NCI-H2171 treated with DMSO at 0.1 percent for 48 hours (cell line): Measurements from ENCODE around the gene CTXND1.

Experiments
- DNase-seq: peaks from one replicate; lab custom pipeline; 2025; lab: John Stamatoyannopoulos, UW

Gene CTXND1

GRCh38 chr15:80251428-80252120, 439 bp downstream of the CTXND1 start:
- DNase-seq: no peak

DNA sequence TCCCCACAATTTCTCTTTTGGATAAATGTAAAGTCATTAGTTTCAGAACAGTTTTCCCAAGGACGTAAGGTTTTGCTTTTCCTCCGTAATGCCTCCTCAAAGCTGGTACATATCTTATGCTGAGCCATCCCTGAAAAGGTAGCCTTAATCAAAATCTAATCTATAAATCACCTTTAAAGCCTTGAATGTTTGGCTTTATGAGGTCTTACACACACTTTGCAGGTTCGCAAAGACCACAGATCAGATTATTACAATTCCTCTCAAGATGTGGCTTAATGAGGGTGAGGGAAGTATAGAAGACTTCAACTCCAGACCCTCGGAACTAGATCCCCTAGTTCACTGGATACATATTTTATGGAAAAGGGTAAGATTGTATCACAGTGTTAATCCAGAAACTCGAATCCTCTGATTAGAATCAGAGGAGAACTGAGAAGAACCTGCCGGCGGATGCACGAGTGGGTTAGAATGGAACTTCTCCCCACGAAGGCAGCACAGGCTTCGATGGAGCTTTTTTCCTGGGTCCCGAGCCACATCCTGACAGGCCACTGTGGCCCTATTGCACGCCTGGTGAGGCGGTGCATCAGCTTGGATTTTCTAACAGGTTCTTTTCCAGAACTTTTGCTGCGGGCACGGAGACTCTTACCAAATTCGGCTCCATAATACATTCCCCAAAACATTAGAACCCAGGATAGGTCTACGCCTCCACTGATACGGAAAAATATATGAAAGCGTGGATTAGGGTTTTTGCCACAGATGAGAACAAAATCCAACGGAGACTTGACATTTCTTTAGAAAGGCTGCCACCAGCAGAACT, 1.2 kb downstream of the CTXND1 start:
- no peak for DNase-seq

DNA sequence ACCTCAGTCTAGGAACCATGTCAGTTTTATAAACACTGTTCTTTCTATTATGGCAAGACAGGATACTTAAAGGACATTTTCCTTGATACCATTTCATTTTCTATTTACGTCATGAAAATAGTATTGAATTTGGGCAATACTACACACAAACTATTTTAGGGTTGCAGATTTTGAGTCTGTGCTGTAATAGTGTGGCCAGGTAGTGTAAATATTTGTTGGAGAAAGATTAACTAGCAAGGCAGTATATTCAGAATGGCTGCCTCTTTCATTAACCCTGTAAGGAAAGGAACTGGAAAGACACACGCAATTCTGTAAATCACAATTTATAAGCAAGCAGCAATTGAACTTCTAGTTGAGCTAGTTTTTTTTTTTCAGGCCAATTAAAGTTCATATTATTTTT, 2.0 kb downstream of the CTXND1 start:
- no peak for DNase-seq

DNA sequence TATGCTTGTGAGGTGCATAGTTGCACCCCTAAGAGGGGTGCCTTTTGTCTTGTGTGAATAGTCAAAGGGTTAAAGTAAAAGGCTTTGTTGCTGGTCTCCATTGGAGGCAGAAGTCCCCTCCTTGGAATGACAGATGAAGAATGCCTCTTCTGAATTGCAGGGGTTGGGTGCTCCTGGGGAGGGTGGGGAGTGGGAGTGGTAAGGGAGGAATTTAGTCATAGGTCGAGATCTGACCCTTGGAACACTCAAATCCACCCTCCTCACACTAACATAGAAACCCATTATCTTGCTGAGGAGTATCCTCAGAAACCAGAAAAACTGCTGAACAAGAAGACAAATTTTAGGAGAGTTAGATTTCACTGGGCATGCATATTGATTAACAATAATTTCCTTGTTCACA, 4.7 kb downstream of the CTXND1 start:
- DNase-seq: no peak

GRCh38 chr15:80246425-80246894, 5.6 kb downstream of the CTXND1 start:
- no peak for DNase-seq

DNA sequence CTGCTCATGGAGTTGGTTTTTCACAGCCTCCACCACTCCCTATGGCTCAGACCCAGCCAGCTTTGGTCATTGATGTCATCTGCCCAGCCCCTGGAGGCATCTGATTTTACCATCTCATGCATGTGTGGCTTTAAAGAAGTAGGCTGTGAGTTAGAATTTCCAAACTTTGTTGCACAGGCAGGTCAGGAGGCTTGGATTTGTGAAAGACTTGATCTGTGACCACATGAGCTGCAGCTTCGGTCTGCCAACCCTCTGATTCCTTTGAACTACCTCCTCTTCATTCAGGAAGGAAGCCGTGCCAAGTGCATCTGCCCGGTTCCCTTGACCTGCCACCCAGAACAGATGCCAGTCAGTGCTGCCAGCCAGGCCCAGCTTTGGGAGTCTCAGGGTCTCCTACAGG, 9.2 kb downstream of the CTXND1 start:
- DNase-seq: no peak

- peak; percentile 13 for DNase-seq
These were observed 9.8 kb downstream of the CTXND1 start for GRCh38 chr15:80242132-80242769.

DNA sequence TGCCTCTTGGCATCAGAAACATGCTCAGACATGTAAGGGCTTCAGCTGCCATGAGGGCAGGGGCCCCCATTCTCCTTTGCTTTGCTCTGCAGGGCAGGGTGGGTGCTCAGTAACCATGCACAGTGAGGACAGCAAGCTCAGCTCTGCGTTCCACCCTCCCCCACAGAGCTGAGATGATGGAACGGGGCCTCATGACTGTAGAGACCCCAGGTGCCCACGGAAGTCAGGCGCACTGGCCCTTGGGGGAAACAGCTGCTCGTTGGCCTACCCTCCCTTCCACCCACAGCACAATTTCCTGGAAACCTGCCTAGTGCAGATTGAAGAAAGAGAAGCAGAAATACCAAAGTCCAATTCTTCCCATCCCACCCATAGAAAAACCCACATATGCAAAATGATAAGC, 10.5 kb downstream of the CTXND1 start:
- DNase-seq: peak; percentile 6

GRCh38 chr15:80240276-80240675, 11.7 kb downstream of the CTXND1 start:
- DNase-seq: no peak

DNA sequence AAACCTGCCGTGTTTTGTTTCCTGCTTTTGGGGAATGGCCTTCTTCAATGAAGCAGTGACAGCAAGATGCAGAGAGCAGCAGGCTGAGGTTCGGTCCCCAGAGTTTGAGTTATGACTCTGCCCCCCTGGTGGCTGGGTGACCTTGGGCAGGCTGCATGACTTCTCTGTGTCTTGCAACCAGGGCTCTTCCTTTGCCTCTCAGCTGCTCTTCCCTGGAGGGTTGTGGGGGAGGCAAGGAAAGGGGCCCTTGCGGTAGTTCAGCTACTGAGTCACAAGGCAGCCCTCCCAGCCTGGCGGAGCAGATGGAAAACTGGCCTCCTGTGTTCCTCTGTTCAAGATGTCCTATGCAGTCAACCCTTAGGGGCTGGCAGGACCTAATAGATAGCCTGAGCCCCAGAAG, 17.1 kb downstream of the CTXND1 start:
- peak; percentile 17 for DNase-seq

DNA sequence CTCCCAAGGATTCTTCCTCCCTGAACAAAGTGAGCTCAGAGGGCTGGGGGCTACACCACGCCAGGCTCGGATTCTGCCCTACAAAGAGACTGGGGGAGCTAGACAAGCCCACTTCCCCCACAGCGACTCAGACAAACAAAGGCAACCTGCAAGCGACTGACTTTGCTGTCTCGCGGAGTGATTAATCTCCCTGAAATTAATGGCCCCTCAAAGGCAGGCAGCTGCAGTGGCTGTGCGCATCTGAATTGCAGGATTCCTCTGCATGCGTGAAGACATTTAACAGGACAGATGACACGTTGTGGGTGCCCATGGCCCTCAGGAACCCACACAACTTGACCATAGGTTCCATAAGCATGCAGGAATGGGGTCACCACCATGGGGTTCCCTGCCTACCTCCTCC, 18.4 kb downstream of the CTXND1 start:
- no peak for DNase-seq

GRCh38 chr15:80231371-80231770, 20.6 kb downstream of the CTXND1 start:
- no peak for DNase-seq

GRCh38 chr15:80228959-80229610, 22.9 kb downstream of the CTXND1 start:
- no peak for DNase-seq

- no peak for DNase-seq
These were observed 32.1 kb downstream of the CTXND1 start for GRCh38 chr15:80219955-80220354.

DNA sequence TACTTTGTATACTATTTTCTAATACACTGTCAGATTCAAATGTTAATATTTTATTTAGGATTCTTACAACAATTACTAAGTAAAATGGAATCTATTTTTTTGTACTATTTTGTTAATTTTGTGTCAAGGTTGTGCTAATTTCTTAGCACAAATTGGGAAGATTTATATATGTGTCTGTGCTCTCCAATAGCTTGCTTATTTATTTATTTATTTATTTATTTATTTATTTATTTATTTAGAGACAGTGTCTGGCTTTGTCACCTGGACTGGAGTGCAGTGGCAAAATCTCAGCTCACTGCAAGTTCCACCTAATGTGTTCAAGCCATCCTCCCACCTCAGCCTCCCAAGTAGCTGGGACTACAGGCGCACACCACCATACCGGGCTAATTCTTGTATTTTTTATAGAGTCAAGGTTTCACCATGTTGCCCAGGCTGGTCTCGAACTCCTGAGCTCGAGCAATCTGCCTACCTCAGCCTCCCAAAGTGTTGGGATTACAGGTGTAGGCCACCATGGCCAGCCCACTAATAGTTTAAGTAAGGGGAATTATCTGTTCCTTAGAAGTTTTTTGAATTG, 34.6 kb downstream of the CTXND1 start:
- DNase-seq: no peak

GRCh38 chr15:80216911-80217310, 35.1 kb downstream of the CTXND1 start:
- DNase-seq: no peak

DNA sequence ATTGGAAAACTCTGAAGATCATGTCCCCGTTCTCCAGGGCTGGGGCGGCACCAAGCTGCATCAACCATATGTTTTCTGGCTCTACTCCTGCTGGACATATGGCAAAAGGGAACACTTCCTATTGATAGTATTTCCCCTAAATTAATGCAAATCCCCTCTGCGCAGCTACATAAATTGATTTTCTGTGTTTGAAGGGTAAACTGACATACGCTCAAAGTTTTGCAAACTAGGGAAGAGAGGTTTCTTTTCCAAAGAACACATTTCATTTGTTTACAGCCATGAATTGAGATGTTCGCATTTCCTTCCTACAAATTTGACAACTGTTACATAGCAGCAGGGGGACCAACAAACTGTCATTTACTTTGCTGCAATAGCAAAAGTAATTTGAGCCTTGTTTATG, 35.9 kb downstream of the CTXND1 start:
- DNase-seq: peak; percentile 36

DNA sequence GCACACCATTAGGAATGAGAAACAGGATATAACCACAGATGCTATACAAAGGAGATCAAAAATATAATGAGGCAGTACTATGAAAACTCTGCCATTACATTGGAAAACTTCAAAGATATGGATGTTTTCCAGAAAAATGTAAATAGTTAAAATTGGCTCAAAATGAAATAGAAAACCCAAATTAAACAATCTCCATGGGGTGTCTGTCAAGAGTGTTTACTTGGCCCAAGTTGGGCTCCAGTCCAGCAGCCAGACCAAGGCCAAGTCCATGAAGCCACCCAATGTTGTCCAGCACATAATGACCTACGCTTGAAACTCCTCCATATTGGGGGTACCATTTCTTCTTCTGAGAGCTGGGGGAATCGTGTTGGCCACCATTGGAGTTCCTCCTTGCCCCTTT, 37.1 kb downstream of the CTXND1 start:
- DNase-seq: no peak

GRCh38 chr15:80211976-80212375, 40.0 kb downstream of the CTXND1 start:
- DNase-seq: peak; percentile 25

- DNase-seq: no peak
These were observed 41.1 kb downstream of the CTXND1 start for GRCh38 chr15:80210611-80211573.
